Upper lobe of left lung (tissue), 4 donors: ENCODE data around the gene KRT12.

Experiments
- CTCF ChIP-seq, 6 experiments: fragments of 450-650 bp in 4 of 6; fragments of 200-600 bp in 2 of 6; sonication (generic) in 2 of 6; IDR thresholded peaks; one replicate each; pipeline ENCODE4 v1.5.1; 2016 to 2019; ENCODE audit warnings: antibody characterized with exemption in 6 of 6
- EP300 ChIP-seq, 4 donors: sonication (generic); formaldehyde crosslinking; IDR thresholded peaks; one replicate each; pipeline ENCODE4 v1.5.1; 2017; ENCODE audit warnings: antibody characterized with exemption in 4 of 4, control low read depth in 2 of 4
- POLR2AphosphoS5 ChIP-seq, 2 donors: sonication (generic); formaldehyde crosslinking; IDR thresholded peaks; one replicate each; pipeline ENCODE4 v1.5.1; 2017; ENCODE audit warnings: antibody characterized with exemption in 2 of 2

- TF ChIP-seq CTCF (IDR thresholded peaks at IDR 0.05): no peak
- TF ChIP-seq POLR2AphosphoS5 (IDR thresholded peaks at IDR 0.05): no peak
- TF ChIP-seq EP300 (IDR thresholded peaks at IDR 0.05): no peak
Observed at GRCh38 chr17:40825599-40825998, 41.4 kb downstream of the KRT12 start.
